Lung (tissue), 12 donors: Measurements from ENCODE around the gene ZBTB39. TPM values are rescaled to one million over a fixed set of nuclear protein-coding genes. Genes with fewer than 3 reads are reported as not detected.

Experiments used
- ATAC-seq: fragments of 200-7000 bp; cut with Tn5 transposase; one replicate; pipeline ENCODE4 v1.9.1; 2020; ENCODE audit warnings: moderate number of reproducible peaks; ENCODE audit not compliant: insufficient read depth, low FRiP score
- DNase-seq, 3 donors: peaks; one replicate each; pipeline ENCODE4 v3.0.0-alpha.2; 2013 to 2017
- H3K27ac ChIP-seq, 2 donors: one replicate each; pipeline ENCODE4 v1.5.1; 2013; ENCODE audit warnings: mild to moderate bottlenecking in 2 of 2, moderate library complexity in 2 of 2, control low read depth in 1 of 2, inconsistent platforms in 1 of 2, low read depth in 1 of 2, low read length in 1 of 2
- H3K27me3 ChIP-seq, 3 donors: one replicate each; pipeline ENCODE4 v1.5.1; 2013; ENCODE audit warnings: low read length in 2 of 3; ENCODE audit not compliant: control insufficient read depth in 3 of 3, insufficient read depth in 3 of 3
- H3K36me3 ChIP-seq, 4 donors: one replicate each; pipeline ENCODE4 v1.5.1; 2013; ENCODE audit warnings: low read length in 4 of 4, mild to moderate bottlenecking in 1 of 4, moderate library complexity in 1 of 4; ENCODE audit not compliant: control insufficient read depth in 4 of 4, insufficient read depth in 4 of 4
- H3K4me1 ChIP-seq, 5 donors: one replicate each; pipeline ENCODE4 v1.5.1; 2013; ENCODE audit warnings: low read length in 5 of 5, mild to moderate bottlenecking in 2 of 5, moderate library complexity in 1 of 5; ENCODE audit not compliant: control insufficient read depth in 5 of 5, insufficient read depth in 5 of 5
- H3K4me3 ChIP-seq: one replicate; pipeline ENCODE4 v1.5.1; 2013; ENCODE audit warnings: mild to moderate bottlenecking, control low read depth, moderate library complexity
- H3K9ac ChIP-seq, 2 donors: one replicate each; pipeline ENCODE4 v1.5.1; 2013; ENCODE audit warnings: low read length in 2 of 2, control low read depth in 1 of 2; ENCODE audit not compliant: insufficient read depth in 1 of 2
- H3K9me3 ChIP-seq, 4 donors: one replicate each; pipeline ENCODE4 v1.5.1; 2013; ENCODE audit warnings: low read length in 3 of 4, mild to moderate bottlenecking in 1 of 4, moderate library complexity in 1 of 4; ENCODE audit not compliant: control insufficient read depth in 4 of 4, insufficient read depth in 3 of 4
- WGBS, 2 donors: extraction: QIAGEN DNeasy Blood & Tissue Kit; methylation state at CpG; one replicate each; pipeline ENCODE4 v1.1.7; 2013; 5-methylcytosine and 5-hydroxymethylcytosine counted together
- polyA plus RNA-seq, 2 donors: library from polyadenylated mRNA; stranded (reverse); fragments of 200-250 nt; gene quantifications; one replicate each; pipeline ENCODE4 v1.2.1, GENCODE V29; 2013
- total RNA-seq, 2 donors: library from RNA; depleted of rRNA in 1 of 2; stranded (reverse); fragments of >200 nt in 1 of 2; gene quantifications; one replicate each; pipeline ENCODE4 v1.2.1, GENCODE V29; 2014 to 2021
- TF ChIP-seq, protein P1 (sequence below): IDR thresholded peaks from 2 replicates; pipeline ENCODE4 v1.5.1; 2012; ENCODE audit warnings: mild to moderate bottlenecking; ENCODE audit errors: control extremely low read depth, extremely low read depth
- donor health status: control.
- donor health status: control.
- donor health status: Bipolar disorder and iron deficiency.
- donor health status: healthy.
- donor health status: DM: yes; HTN: yes; CAD: no.

The ZBTB39 gene
- total and polyA plus RNA-seq, 4 donors, result 2.2 to 9.1 (median 4.5) TPM

DNA sequence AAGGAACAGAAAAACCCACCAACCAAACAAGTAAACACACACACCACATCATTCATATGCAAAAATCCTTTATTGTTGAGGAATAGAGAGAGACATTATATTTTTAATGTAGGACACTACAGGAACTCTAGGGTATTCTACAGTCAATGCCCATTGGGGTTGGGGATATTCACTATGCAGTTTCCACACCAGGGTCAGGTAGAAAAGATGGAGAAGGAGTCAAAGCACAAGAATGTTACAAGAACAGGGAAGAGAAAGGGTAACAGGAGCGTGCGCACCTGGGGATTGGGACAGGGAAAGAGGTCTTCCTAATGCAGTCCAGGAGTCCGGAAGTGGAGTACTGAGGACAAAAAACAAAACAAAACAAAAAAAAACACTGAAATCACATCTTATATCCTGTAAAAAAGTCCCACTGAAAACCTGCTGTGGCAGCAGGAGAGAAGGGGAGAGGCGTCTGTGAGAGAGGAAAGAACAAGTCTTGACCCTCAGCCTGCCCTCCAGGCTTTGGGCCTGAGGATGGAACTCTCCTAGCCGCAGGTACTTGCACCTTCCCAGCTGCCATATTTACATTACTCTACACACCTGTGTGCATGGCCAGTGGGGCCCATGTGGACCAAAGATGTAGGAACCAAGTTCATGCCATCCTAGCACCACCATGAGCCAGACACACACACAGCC, 3.7 kb upstream of the ZBTB39 start:
- no peak for ATAC-seq
- no peaks in the 10 kb centered on the region for H3K9me3 ChIP-seq
- no peak overlapping the region for H3K4me3 ChIP-seq
- H3K27me3 ChIP-seq, result peaks cover 0 to 17% (median 2%) of the 10 kb centered on the region in 3 donors
- no peak overlapping the region for H3K27ac ChIP-seq
- peaks cover 0 to 10% (median 3%) of the 10 kb centered on the region in 5 donors for H3K4me1 ChIP-seq
- no peak overlapping the region for H3K9ac ChIP-seq
- no peaks in the 10 kb centered on the region for H3K36me3 ChIP-seq
- TF ChIP-seq, protein P1, sequence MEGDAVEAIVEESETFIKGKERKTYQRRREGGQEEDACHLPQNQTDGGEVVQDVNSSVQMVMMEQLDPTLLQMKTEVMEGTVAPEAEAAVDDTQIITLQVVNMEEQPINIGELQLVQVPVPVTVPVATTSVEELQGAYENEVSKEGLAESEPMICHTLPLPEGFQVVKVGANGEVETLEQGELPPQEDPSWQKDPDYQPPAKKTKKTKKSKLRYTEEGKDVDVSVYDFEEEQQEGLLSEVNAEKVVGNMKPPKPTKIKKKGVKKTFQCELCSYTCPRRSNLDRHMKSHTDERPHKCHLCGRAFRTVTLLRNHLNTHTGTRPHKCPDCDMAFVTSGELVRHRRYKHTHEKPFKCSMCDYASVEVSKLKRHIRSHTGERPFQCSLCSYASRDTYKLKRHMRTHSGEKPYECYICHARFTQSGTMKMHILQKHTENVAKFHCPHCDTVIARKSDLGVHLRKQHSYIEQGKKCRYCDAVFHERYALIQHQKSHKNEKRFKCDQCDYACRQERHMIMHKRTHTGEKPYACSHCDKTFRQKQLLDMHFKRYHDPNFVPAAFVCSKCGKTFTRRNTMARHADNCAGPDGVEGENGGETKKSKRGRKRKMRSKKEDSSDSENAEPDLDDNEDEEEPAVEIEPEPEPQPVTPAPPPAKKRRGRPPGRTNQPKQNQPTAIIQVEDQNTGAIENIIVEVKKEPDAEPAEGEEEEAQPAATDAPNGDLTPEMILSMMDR, result no peak
- DNase-seq, result no peak
- 89 to 97% methylated on average over 5 of the region's 5 CpGs for WGBS, 2 donors

DNA sequence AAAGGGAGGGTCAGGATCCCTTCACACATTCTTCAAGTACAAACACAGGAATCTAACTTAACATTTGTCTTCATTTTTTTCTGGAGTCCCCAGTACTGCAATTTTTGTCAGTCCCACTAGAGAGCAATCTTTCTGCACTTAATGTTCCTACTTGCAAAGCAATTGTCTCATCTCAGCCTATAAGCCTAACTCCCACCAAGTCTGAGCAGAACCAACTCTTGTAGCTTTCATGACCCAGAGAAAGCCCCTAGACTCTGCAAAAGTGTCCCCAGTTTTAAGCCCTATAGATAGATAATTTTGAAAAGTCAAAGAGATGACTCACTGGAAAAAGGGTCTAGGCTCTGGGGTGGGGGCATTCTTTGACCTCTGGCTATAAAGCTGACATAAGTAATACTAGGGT, 1.8 kb upstream of the ZBTB39 start:
- Histone ChIP-seq H3K4me1 (peaks cover 0 to 12% (median 4%) of the 10 kb centered on the region in 5 donors), H3K27me3 (peaks cover 0 to 10% (median 0%) of the 10 kb centered on the region in 3 donors), H3K36me3 (peaks cover 0 to 13% (median 9%) of the 10 kb centered on the region in 4 donors), H3K4me3 (no peak overlapping the region), H3K9me3 (no peaks in the 10 kb centered on the region), H3K27ac (no peak overlapping the region), H3K9ac (no peak overlapping the region)
- ATAC-seq (no peak), DNase-seq (peak in 2 of 3 donors; percentile 71 to 79)
- TF ChIP-seq, protein P1, result peak; percentile 50

DNA sequence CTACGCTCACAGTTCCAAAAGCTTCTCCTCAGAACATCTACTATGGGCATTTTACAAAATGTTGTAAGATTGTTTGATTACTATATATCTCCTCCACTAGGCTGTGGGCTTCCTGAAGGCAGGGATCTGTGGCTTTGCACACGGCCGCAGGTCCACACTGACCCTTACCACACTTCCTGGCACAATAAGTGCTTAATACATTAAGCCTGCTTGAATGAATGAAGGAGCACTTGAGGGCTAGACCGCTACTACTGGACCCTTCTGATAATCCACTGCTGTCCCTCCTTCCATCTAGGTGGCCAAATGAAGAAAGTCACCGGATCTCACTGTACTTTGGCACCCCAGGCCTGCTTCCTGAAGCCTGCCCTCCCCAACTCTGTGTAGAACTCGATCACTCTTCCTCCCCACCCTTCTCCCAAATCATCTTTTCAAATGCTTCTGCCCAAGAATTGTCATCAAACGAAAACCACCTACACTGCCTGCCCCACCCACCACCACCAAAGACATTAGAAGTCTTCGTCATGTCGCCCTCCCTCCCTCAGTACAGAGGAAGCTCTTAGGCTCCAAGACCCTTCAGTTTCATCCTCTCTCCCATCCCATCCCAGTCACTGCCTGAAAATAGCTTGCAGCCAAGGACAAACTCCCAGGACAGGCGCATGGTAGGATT, 596 bp upstream of the ZBTB39 start:
- H3K4me3 ChIP-seq, result no peak overlapping the region
- no peak overlapping the region for H3K27ac ChIP-seq
- H3K9ac ChIP-seq, result no peak overlapping the region

More for the DNA sequence above, 596 bp upstream of the ZBTB39 start:
- Histone ChIP-seq H3K27me3 (peaks cover 0 to 3% (median 0%) of the 10 kb centered on the region in 3 donors), H3K4me1 (peaks cover 0 to 12% (median 4%) of the 10 kb centered on the region in 5 donors), H3K36me3 (peaks cover 0 to 22% (median 16%) of the 10 kb centered on the region in 4 donors), H3K9me3 (no peaks in the 10 kb centered on the region)
- WGBS, 2 donors, result 51 to 53% methylated on average over 10 of the region's 10 CpGs
- DNase-seq (no peak), ATAC-seq (no peak)
- TF ChIP-seq, protein P1, result no peak
